NK-92 treated with Interleukin-12 subunit alpha and Interleukin-12 subunit beta, amount 100 ng/mL, for 24 hours (cell line): ENCODE measurements around the gene PELI2.

ENCODE experiments used
- DNase-seq: peaks from one replicate; lab custom pipeline; 2025; lab: John Stamatoyannopoulos, UW

The PELI2 gene

GRCh38 chr14:56117765-56118610, at the start of gene PELI2:
Gene PELI2 (plus strand): TSS chr14:56118411. CDS start chr14:56118661, 250 bp downstream.
- DNase-seq: no peak

- DNase-seq: no peak
Observed at GRCh38 chr14:56073799-56074198, 44.4 kb upstream of the PELI2 start.

- no peak for DNase-seq
Observed at GRCh38 chr14:56075301-56075700, 42.9 kb upstream of the PELI2 start.

GRCh38 chr14:56081139-56081538, 37.1 kb upstream of the PELI2 start:
- no peak for DNase-seq

GRCh38 chr14:56082880-56083279, 35.3 kb upstream of the PELI2 start:
- DNase-seq: no peak

- no peak for DNase-seq
Observed at GRCh38 chr14:56085471-56085870, 32.7 kb upstream of the PELI2 start.

GRCh38 chr14:56087671-56088471, 30.3 kb upstream of the PELI2 start:
- no peak for DNase-seq

GRCh38 chr14:56088941-56089340, 29.3 kb upstream of the PELI2 start:
- DNase-seq: no peak

GRCh38 chr14:56092763-56093162, 25.4 kb upstream of the PELI2 start:
- no peak for DNase-seq

GRCh38 chr14:56094076-56094475, 24.1 kb upstream of the PELI2 start:
- no peak for DNase-seq

GRCh38 chr14:56098021-56098420, 20.2 kb upstream of the PELI2 start:
- DNase-seq: no peak

- DNase-seq: no peak
Observed at GRCh38 chr14:56099081-56099797, 19.0 kb upstream of the PELI2 start.

GRCh38 chr14:56100556-56100955, 17.7 kb upstream of the PELI2 start:
- DNase-seq: no peak

- DNase-seq: no peak
Observed at GRCh38 chr14:56102941-56103340, 15.3 kb upstream of the PELI2 start.

- no peak for DNase-seq
Observed at GRCh38 chr14:56107615-56108014, 10.6 kb upstream of the PELI2 start.

GRCh38 chr14:56108057-56108456, 10.2 kb upstream of the PELI2 start:
- DNase-seq: no peak

GRCh38 chr14:56112781-56113180, 5.4 kb upstream of the PELI2 start:
- DNase-seq: no peak

GRCh38 chr14:56115334-56115870, 2.8 kb upstream of the PELI2 start:
- DNase-seq: no peak

GRCh38 chr14:56115976-56116893, 2.0 kb upstream of the PELI2 start:
- no peak for DNase-seq

- DNase-seq: no peak
Observed at GRCh38 chr14:56118611-56119181, 485 bp downstream of the PELI2 start.
